Peyer's patch (tissue), 4 donors: ENCODE results near the gene VRK2. TPM values are rescaled to one million over a fixed set of nuclear protein-coding genes. Genes with fewer than 3 reads are reported as not detected.

Experiments
- DNase-seq, 3 donors: peaks; one replicate each; pipeline ENCODE4 v3.0.0-alpha.2; 2017 to 2019
- H3K27ac ChIP-seq, 4 donors: fragments of 200-600 bp; sonication (generic); one replicate each; pipeline ENCODE4 v1.5.1; 2016 to 2019
- H3K27me3 ChIP-seq, 2 donors: fragments of 200-600 bp; sonication (generic); one replicate each; pipeline ENCODE4 v1.5.1; 2019
- H3K36me3 ChIP-seq, 3 donors: fragments of 200-600 bp; sonication (generic); one replicate each; pipeline ENCODE4 v1.5.1; 2016 to 2019
- H3K4me1 ChIP-seq, 4 donors: fragments of 200-600 bp; sonication (generic); one replicate each; pipeline ENCODE4 v1.5.1; 2016 to 2019
- H3K4me3 ChIP-seq, 4 donors: fragments of 200-600 bp; sonication (generic); 1 replicate in 3 of 4; 2 replicates in 1 of 4; pipeline ENCODE4 v1.5.1; 2016 to 2019; ENCODE audit warnings: mild to moderate bottlenecking in 1 of 4
- H3K9me3 ChIP-seq, 4 donors: fragments of 200-600 bp; sonication (generic); one replicate each; pipeline ENCODE4 v1.5.1; 2016 to 2019; ENCODE audit warnings: mild to moderate bottlenecking in 1 of 4
- CTCF ChIP-seq, 6 experiments: fragments of 450-650 bp in 4 of 6; fragments of 200-600 bp in 2 of 6; sonication (generic) in 1 of 6; IDR thresholded peaks; one replicate each; pipeline ENCODE4 v1.5.1; 2017 to 2019; ENCODE audit warnings: antibody characterized with exemption in 6 of 6, mild to moderate bottlenecking in 3 of 6, moderate library complexity in 1 of 6
- POLR2A ChIP-seq, 2 donors: fragments of 450-650 bp; IDR thresholded peaks; one replicate each; pipeline ENCODE4 v1.5.1; 2017; ENCODE audit warnings: antibody characterized with exemption in 2 of 2, mild to moderate bottlenecking in 2 of 2, moderate library complexity in 2 of 2
- total RNA-seq, 4 donors: library from RNA; depleted of rRNA; stranded (reverse); fragments of >200 nt; gene quantifications; one replicate each; pipeline ENCODE4 v1.1.0, GENCODE V29; 2016

The VRK2 gene
- total RNA-seq, 4 donors from 2014 or later, result 5.7 to 17.3 (median 10.6) TPM

GRCh38 chr2:58033530-58033929 is 13.1 kb upstream of the VRK2 start:
- DNase-seq, result no peak
- Histone ChIP-seq H3K4me1 (peaks cover 0 to 3% (median 0%) of the 10 kb centered on the region in 4 donors), H3K27me3 (no peaks in the 10 kb centered on the region), H3K4me3 (no peak overlapping the region), H3K9me3 (no peaks in the 10 kb centered on the region), H3K27ac (no peak overlapping the region), H3K36me3 (no peaks in the 10 kb centered on the region)
- TF ChIP-seq CTCF (IDR thresholded peaks at IDR 0.05), result no peak
- no peak for TF ChIP-seq POLR2A (IDR thresholded peaks at IDR 0.05)

GRCh38 chr2:58035352-58035751 is 11.3 kb upstream of the VRK2 start:
- TF ChIP-seq POLR2A (IDR thresholded peaks at IDR 0.05), result no peak
- no peak for TF ChIP-seq CTCF (IDR thresholded peaks at IDR 0.05)
- peaks cover 0 to 3% (median 0%) of the 10 kb centered on the region in 4 donors for H3K4me1 ChIP-seq
- H3K9me3 ChIP-seq, result no peaks in the 10 kb centered on the region

GRCh38 chr2:58039170-58039611 is 7.4 kb upstream of the VRK2 start:
- H3K4me1 ChIP-seq, result no peaks in the 10 kb centered on the region
- no peak overlapping the region for H3K4me3 ChIP-seq
- no peaks in the 10 kb centered on the region for H3K36me3 ChIP-seq
- no peaks in the 10 kb centered on the region for H3K27me3 ChIP-seq
- peak overlapping the region in 1 of 4 donors; percentile 14 for H3K27ac ChIP-seq
- DNase-seq, result no peak
- H3K9me3 ChIP-seq, result no peaks in the 10 kb centered on the region
- TF ChIP-seq CTCF (IDR thresholded peaks at IDR 0.05), result no peak
- TF ChIP-seq POLR2A (IDR thresholded peaks at IDR 0.05), result no peak

More at GRCh38 chr2:58035352-58035751, 11.3 kb upstream of the VRK2 start:
- no peak for DNase-seq
- H3K36me3 ChIP-seq, result no peaks in the 10 kb centered on the region
- H3K4me3 ChIP-seq, result no peak overlapping the region
- no peak overlapping the region for H3K27ac ChIP-seq
- H3K27me3 ChIP-seq, result no peaks in the 10 kb centered on the region

- Histone ChIP-seq H3K36me3 (no peaks in the 10 kb centered on the region), H3K4me1 (peaks cover 0 to 2% (median 0%) of the 10 kb centered on the region in 4 donors), H3K9me3 (no peaks in the 10 kb centered on the region), H3K27me3 (no peaks in the 10 kb centered on the region), H3K4me3 (no peak overlapping the region), H3K27ac (no peak overlapping the region)
- TF ChIP-seq CTCF (IDR thresholded peaks at IDR 0.05) (no peak), POLR2A (IDR thresholded peaks at IDR 0.05) (no peak)
- no peak for DNase-seq
These were observed 4.1 kb upstream of the VRK2 start for GRCh38 chr2:58042486-58042970.

- TF ChIP-seq POLR2A (IDR thresholded peaks at IDR 0.05), result no peak
- TF ChIP-seq CTCF (IDR thresholded peaks at IDR 0.05), result no peak
- no peak for DNase-seq
- no peak overlapping the region for H3K4me3 ChIP-seq
These were observed 2.5 kb upstream of the VRK2 start for GRCh38 chr2:58044145-58044544.

More at GRCh38 chr2:58044145-58044544, 2.5 kb upstream of the VRK2 start:
- Histone ChIP-seq H3K36me3 (no peaks in the 10 kb centered on the region), H3K27ac (no peak overlapping the region), H3K27me3 (no peaks in the 10 kb centered on the region), H3K9me3 (no peaks in the 10 kb centered on the region), H3K4me1 (peaks cover 0 to 9% (median 0%) of the 10 kb centered on the region in 4 donors)
